ENCODE results near the gene SORBS2.

The SORBS2 gene

GRCh38 chr4:185774131-185774653, 37.8 kb downstream of the SORBS2 start:
- TF ChIP-seq CTCF (IDR thresholded peaks at IDR 0.05; ENCODE audit: borderline replicate concordance, insufficient read depth, low read depth, low read length) = no peak
- no peak overlapping the region for H3K4me3 ChIP-seq (ENCODE audit: low read depth, low read length)

DNA sequence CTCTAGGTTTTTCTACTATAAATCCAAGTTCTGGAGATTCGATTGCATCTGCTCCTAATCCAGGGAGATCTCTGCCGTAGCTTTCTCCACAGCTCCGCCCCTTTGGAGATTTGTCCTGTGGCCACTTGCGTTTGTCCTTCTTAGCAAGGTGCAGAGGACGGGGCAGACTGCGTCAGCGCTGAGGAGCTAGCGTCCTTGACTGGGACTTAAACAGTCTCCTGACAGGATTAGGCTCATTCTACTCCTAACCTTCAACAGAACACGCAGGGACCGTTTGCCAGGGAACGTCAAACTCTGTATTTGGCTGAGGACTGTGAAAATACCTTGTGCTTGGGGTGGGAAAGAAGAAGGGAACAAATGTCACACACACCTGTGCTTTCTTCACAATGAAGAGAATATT, 38.6 kb downstream of the SORBS2 start:
- H3K4me3 ChIP-seq (ENCODE audit: low read depth, low read length) = no peak overlapping the region
- TF ChIP-seq CTCF (IDR thresholded peaks at IDR 0.05; ENCODE audit: borderline replicate concordance, insufficient read depth, low read depth, low read length) = no peak

GRCh38 chr4:185772391-185773093, 39.5 kb downstream of the SORBS2 start:
- no peak overlapping the region for H3K4me3 ChIP-seq (ENCODE audit: low read depth, low read length)
- TF ChIP-seq CTCF (IDR thresholded peaks at IDR 0.05; ENCODE audit: borderline replicate concordance, insufficient read depth, low read depth, low read length) = no peak

DNA sequence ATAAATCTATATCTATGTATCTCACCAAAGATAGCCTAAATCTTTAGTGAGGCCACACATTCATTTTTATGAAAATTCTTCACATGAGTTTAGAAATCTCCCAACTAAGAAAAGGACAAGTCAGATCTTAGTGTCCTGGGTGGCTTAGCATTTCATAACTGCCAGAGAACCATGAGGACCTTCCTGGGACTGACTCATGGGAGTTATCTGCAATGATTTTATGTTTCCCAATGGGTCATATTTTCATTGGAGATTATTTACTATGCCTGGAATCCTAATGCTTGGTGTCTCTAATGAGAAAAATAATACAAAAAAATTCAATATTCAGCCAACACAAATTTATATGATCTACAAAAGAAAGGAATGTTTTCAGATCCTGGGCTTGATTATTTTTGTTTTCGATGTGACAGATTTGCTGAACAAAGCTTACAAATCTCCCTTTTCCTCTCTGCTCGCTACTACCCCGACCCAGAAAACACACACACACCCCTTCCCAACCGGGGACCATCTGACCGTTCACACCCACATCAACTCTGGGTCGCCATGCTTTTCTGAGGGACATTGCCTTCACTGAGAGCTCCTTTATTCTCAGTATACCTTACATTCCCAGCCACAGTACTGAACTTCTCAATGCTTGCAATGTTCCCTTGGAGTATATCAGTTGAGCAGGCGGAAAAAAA, 40.1 kb downstream of the SORBS2 start:
- TF ChIP-seq CTCF (IDR thresholded peaks at IDR 0.05; ENCODE audit: borderline replicate concordance, insufficient read depth, low read depth, low read length) = no peak
- H3K4me3 ChIP-seq (ENCODE audit: low read depth, low read length) = no peak overlapping the region

- no peak overlapping the region for H3K4me3 ChIP-seq (ENCODE audit: low read depth, low read length)
- no peak for TF ChIP-seq CTCF (IDR thresholded peaks at IDR 0.05; ENCODE audit: borderline replicate concordance, insufficient read depth, low read depth, low read length)
Observed at GRCh38 chr4:185767528-185767927, 44.5 kb downstream of the SORBS2 start.

DNA sequence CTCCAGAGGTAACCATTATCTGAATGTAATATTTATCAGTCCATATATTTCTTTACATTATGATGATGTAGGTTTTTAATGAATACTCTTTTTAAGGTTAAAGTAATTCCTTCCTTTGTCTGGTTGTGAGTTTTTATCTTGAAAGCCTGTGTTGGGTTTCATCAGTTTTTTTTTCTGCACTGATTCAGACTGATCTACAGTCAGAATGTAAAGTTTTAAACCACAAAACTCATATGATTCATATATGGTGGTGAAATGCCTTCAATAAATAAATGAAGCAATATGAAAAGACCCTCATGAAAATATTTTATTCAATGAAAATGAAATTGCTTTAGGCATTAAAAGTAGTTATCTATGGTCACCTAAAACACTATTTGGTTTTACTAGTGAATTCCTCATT, 47.1 kb downstream of the SORBS2 start:
- H3K4me3 ChIP-seq (ENCODE audit: low read depth, low read length) = no peak overlapping the region
- TF ChIP-seq CTCF (IDR thresholded peaks at IDR 0.05; ENCODE audit: borderline replicate concordance, insufficient read depth, low read depth, low read length) = no peak
